ENCODE measurements around the gene ARMS2.

DNA sequence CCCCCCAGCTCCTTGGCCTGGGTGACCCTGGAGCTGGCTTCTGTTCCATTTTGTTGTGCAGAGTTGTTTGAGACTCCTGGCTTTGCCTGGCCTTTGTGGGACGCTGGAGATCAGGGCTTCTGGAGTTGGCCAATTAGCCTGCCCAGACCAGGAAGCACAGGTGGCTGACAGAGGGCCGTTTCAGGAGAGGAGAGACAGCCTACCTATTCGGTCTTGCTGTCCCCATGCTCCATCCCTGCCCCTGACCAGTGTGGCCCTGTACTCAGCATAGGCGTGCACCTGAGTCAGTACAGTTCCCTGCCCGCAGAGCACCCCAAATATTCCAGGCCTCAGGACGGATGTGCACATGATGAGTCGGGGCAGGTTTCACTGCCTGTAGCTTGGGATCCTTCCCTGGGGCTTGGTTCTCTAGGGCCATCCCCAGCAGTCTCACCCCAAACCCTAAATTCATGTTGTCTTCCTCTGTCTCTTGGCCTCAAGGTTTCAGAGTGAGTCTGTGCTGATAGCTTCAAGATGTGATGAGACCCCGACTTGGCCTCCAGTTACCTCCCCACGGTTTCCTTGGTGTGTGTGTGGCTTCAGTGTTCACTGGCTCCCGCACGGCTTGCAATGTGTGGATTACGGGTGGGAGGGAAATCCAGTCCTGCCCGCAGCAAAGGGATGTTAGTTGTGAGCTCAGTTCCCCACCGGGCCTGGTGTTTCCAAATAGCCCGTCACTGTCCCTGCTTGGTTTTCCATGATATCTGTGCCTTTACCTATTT lies 51.6 kb downstream of the ARMS2 start:
- TF ChIP-seq CTCF (conservative IDR thresholded peaks at IDR 0.05; ENCODE audit: low read length) (no peak), EZH2phosphoT487 (IDR thresholded peaks at IDR 0.05; ENCODE audit: borderline replicate concordance, low read depth, low read length) (no peak)
